GM19023 (cell line): ENCODE results near the gene UGT8.
A peak's percentile ranks its signal among the peaks of the same experiment; 100 is the strongest.

Experiments
- ATAC-seq: cut with Tn5 transposase; IDR thresholded peaks from one replicate; pipeline ENCODE4 v1.9.1; 2021; ENCODE audit warnings: mild to moderate bottlenecking, moderate library complexity; ENCODE audit not compliant: unreplicated experiment

Gene UGT8

DNA sequence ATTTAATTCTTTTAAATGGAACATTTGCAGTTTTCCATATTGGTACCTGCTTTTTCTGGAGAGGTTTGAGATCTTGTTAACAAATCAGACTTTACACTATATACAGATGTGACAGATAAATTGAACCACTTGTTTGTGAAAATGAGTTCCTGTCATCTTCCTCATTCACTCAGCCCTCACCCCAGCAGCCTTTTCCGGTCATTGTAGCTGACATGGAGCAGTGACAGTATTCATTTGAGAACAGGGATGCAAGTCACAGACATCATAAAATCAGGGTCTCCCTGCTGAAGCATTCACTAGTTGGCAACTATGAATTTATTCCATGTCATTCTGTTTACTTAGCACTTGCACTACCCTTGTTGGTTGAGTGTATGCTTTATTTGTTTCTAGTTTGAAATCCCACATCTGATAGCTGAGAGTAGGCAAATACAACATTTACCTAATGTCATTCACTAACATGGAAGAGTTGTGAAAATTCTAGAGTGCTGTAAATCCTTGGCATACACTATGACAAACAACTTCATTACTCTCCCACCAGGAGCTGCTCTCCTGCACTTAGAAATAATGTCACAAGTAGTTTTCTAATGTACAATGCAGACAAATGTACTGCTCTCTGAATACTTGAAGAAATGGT, 78.9 kb downstream of the UGT8 start:
- ATAC-seq = no peak

- no peak for ATAC-seq
Measured at GRCh38 chr4:114684462-114684861, 85.9 kb downstream of the UGT8 start.

DNA sequence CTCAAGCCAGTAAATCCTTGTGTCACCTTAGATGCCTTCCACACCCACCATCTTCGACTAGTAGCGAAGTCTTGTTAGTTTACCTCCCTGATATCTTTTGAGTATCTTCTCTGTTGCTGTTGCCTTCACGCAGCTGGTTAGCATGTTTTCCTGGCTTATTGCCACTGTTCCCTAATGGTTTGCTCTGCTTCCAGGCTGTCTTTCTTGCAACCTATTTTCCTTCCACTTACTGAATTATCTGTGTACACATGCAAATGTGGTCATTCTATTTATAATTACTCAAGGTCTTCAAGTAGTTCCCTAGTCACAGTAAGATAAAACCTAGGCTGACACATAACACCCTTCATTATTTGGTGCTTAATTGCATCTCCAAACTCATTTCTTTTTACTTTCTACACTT, 89.5 kb downstream of the UGT8 start:
- no peak for ATAC-seq

- no peak for ATAC-seq
Measured at GRCh38 chr4:114690571-114690970, 92.0 kb downstream of the UGT8 start.

DNA sequence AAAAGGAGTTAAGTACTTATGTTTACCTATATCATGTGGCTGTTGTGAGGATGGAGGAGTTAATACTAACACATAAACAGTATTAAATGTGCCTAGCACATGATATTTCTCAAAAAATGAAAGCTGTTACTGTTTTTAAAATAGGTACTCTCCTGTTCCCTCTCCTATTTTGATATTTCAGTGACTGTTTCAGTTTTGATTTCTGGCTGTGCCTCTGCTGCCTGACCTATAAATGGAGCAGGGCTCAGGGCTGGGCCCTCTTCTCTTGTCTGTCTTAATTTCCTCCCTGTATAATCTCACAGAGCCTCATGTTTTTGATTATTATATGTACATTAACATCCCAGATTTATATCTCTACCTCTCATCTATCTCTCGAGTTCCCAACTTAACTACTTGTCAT, 93.3 kb downstream of the UGT8 start:
- peak; percentile 87 for ATAC-seq

GRCh38 chr4:114692958-114693357, 94.4 kb downstream of the UGT8 start:
- ATAC-seq = no peak

GRCh38 chr4:114694770-114695169, 96.2 kb downstream of the UGT8 start:
- no peak for ATAC-seq

- no peak for ATAC-seq
Measured at GRCh38 chr4:114698231-114698630, 99.6 kb downstream of the UGT8 start.

GRCh38 chr4:114701491-114701890, 102.9 kb downstream of the UGT8 start:
- ATAC-seq = no peak

- ATAC-seq = no peak
Measured at GRCh38 chr4:114717432-114717831, 118.8 kb downstream of the UGT8 start.

DNA sequence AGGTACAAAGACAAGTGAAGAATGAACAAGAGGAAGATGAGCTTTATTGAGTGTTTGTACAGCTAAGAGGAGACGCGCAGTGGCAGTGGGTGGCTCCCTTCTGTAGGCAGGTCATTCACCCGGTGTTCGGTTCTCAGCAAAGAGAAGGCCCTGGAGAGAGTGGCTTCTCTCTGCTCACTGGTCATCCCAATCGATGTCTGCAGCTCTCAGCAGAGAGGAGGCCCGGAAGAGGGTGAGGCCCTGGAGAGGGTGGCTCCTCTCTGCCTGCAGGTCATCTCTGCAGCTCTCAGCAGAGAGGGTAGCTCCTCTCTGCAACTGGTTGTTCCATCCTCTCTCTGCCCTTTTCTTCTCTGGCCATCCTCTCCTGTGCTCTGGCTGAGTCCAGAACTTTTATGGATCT, 126.5 kb downstream of the UGT8 start:
- ATAC-seq = no peak

- ATAC-seq = no peak
Measured at GRCh38 chr4:114727461-114727860, 128.9 kb downstream of the UGT8 start.
